ENCODE data around the gene SLC4A1AP.
A peak's percentile ranks its signal among the peaks of the same experiment; 100 is the strongest.

Gene SLC4A1AP

GRCh38 chr2:27721884-27722485, 58.3 kb downstream of the SLC4A1AP start:
- DNase-seq: no peak

- peak; percentile 41 for DNase-seq
Observed at GRCh38 chr2:27723372-27724144, 59.9 kb downstream of the SLC4A1AP start.

DNA sequence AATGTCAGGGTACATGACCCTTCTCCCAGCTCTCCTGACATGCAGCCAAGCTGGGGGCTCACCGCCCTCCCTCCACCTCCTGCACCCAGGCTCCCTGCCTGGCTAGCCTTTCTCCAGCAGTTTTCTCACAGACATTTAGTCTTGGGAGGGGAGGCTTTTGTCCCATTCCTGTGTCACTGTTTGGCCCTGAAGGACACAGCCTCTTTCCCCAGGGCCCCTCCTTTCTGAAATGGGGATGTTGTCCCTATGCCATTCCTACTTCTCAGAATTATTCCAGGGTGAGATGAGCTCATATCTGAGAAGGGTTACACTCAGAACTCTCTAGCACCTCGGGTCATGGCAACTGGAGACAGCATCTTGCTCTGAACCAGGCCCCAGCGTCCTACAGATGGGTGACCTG, 60.5 kb downstream of the SLC4A1AP start:
- no peak for DNase-seq

DNA sequence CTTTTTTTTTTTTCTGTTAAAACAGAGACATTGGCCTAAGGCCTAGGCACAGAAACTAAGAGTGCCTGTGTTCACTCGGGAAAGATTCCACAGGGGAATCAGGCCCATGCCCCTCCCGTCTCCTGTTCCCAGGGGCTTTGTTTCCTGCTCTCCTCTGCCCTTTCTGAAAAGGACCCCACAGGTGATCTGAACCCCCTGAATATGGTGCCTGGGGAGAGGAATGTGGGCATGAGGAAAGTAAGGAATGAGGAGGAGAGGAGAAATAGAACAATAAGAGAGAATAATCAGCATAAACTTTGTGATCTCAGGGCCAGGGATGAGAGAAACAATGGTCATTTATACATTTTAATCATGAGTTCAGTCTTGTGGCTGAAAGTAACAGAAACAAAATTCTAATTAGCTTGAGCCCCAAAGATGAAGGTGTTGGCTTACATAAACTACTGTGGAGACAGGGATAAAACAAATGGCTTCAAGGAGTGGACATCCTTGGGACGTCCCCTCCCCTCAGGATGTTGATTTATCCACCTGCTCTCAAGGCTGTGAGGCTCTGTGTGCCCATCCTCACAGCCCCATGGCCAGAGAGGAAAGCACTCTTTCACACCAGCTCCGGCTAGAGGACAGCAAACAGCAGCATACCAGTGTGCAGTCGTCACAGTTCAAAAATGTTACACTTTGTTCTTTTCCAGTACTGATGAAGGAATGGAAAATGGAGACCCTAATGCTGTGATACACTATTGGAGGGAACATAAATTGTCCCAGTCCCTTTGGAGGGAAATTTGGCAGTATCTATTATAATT, 61.4 kb downstream of the SLC4A1AP start:
- DNase-seq: no peak

DNA sequence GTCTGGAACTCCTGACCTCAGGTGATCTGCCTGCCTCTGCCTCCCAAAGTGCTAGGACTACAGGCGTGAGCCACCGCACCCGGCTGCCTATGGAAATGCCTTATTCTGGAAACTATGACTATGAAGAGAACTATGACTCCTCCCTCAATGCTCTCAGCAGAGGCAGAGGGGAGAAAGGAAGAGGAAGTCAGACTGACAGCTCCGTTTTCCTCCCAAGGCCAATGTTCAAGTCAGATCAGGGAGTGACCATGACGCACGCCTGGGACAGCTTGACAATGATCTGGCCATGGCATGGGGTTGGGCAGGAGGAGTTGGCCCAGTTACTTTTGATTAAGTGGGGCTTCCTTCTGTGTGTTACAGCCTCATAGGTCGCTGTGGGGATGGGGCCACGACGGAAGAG, 63.6 kb downstream of the SLC4A1AP start:
- no peak for DNase-seq

GRCh38 chr2:27728081-27728858, 64.6 kb downstream of the SLC4A1AP start:
- no peak for DNase-seq

DNA sequence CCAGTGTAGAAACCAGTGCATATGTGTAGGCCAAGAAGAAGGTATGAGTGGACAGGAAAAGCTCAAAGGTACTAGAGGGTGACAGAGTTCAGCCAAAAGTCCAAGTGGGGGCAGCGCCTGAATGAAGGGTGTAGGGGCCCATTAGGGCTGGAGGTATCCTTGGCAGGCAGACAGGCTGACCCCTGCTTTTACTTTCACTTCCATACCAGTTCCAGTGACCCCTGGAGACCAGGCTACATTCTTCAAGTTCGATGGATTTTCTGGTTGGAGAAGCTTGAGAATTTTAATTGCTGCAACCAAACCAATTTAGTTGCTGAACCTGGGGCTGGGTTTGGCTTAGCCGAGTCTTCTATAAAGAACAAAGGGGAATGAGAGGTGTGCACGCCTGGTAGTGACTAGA, 65.5 kb downstream of the SLC4A1AP start:
- DNase-seq: no peak

- no peak for DNase-seq
Observed at GRCh38 chr2:27729614-27730013, 65.9 kb downstream of the SLC4A1AP start.

GRCh38 chr2:27730261-27730662, 66.6 kb downstream of the SLC4A1AP start:
- DNase-seq: no peak

GRCh38 chr2:27730980-27731691, 67.4 kb downstream of the SLC4A1AP start:
- no peak for DNase-seq

DNA sequence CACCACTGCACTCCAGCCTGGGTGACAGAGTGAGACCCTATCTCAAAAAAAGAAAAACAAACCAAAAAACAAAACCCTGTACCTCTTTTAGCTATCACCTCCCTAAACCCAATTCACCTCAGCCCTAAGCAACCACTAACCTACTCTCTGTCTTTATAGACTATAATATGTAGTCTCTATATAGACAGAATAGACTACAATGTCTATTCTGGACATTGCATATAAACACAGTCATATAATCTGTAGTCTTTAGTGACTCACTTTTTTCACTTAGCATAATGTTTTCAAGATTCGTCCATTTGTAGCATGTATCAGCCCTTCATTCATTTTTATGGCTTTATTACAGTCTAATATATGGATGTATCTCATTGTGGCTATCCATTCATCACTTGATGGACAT, 70.6 kb downstream of the SLC4A1AP start:
- no peak for DNase-seq

- peak; percentile 61 for DNase-seq
Observed at GRCh38 chr2:27735263-27735904, 71.7 kb downstream of the SLC4A1AP start.

- no peak for DNase-seq
Observed at GRCh38 chr2:27736031-27736889, 72.6 kb downstream of the SLC4A1AP start.

DNA sequence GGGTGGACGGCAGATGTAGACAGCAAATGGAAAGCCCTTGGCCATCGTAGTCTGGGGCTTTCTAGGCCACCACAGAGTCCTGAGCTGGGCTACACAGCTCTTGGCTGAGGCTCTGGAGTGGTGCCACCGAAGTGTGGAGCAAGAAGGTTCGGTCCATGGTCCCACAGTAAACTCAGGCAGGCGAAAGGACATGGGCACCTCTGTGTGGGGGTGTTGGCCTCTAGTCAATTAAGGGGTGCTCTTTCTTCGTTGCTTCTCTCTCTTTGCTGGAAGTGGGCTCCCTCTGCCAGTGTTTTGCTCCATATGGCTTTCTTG, 73.2 kb downstream of the SLC4A1AP start:
- DNase-seq: no peak

GRCh38 chr2:27737676-27738348, 74.1 kb downstream of the SLC4A1AP start:
- DNase-seq: no peak

GRCh38 chr2:27738349-27739057, 74.8 kb downstream of the SLC4A1AP start:
- no peak for DNase-seq

GRCh38 chr2:27739058-27739373, 75.3 kb downstream of the SLC4A1AP start:
- no peak for DNase-seq

DNA sequence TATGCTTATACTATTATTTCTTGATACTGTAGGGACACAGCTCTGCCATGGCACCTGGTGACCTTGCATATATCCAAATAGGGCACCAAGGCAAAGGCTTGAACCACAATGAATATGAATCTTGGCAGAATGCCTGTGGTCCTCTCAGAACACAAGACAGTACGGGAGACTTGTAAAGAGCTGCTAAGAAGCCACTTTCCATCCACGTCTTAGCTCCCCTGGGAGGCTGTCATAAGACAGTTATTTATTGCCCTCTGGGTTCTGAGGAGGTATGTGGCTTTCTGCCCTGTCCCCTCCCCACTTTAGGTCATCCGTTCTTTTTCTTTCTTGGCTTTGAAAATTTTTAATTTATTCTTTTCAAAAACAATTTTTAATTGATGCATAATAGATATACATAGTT, 78.0 kb downstream of the SLC4A1AP start:
- DNase-seq: no peak

DNA sequence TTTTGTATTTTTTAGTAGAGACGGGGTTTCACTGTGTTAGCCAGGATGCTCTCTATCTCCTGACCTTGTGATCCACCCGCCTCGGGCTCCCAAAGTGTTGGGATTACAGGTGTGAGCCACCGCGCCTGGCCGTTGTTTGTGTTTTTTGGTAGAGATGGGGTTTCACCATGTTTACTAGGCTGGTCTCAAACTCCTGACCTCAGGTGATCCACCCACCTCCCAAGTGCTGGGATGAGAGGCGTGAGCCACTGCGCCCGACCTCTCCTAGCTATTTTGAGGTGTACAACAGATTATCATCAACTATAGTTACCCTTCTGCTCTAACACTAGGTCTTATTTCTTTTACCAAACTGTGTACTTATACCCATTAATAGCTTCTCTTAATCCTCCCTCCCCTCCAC, 78.9 kb downstream of the SLC4A1AP start:
- DNase-seq: no peak

Data from NCI-H774 (cell line).